Stimulated activated CD4-positive, alpha-beta T cell treated with anti-CD3 and anti-CD28 coated beads, Interleukin-2, amount 100 ng/mL, for 48 hours (primary cell): ENCODE measurements around the gene PKD1.

Experiments used
- DNase-seq, 2 donors: peaks; one replicate each; pipeline ENCODE4 v3.0.0-alpha.2; 2020

Gene PKD1

DNA sequence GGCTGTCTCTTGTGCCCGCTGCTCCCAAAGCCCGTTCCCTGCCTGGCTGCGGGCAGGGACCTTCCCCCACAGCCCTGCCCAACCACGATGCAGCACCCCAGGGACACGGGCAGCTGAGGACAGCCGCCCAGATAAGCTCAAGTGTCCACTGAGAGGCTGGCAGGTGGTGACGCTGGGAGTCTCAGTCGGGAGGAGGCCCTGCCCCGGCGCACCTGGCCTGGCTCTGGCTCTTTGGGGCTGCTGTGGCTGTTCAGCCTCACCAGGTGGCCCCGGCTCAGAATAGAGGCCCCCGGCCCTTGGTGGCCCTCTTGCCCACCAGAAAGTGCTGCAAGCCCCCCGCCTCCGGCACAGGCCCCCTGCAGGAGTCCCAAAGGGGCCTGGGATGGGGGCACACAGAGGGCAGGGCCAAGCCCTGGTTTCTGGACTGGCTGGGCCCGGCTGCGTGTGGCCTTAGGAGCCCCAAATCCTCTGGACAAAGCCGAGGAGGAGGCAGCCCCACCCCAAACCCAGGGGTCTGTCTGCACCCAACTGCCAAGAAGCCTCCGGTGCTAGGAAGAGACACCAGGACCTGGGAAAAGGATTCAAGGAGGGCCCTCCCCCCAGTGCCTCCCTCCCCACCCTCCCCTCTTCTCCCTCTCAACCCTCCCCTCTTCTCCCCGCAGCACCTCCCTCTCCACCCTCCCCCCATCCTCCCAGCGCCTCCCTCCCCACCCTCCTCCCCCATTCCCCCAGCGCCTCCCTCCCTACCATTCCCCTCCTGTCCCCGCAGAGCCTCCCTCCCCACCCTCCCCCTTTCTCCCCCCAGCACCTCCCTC lies 93.3 kb downstream of the PKD1 start:
- DNase-seq = no peak

DNA sequence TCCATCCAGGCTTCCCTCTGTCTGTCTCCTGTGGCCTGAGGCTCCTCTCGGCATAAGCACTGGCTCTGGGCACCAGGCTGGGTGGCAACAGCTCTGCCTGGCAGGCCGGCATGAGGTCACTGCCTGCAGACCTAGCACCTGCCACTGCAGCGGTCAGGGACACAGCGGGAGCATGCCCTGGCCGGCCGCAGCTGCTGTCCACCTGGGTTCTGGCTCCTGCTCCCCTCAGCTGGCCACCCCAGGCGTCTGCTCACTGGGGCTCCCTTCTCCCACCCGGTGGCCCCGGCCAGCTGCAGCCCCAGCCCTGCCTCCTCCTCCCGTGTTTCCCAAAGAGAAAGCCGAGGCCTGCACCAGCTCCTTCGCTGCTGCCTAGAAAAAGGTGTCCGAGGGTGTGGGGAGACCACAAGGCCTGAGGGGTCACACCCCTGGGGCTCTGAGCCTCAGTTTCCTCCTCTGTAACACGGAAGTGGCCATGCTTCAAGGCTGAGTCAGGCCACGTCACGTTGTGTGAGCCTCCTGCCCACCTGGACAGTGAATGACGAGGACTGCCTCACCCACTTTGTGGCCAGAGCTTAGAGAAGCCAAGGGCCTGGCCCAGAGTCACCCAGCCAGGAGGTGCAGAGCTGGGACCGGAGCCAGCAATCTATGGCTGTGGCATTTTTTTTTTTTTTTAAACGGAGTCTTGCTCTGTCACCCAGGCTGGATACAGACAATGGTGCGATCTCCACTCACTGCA lies 94.7 kb downstream of the PKD1 start:
- DNase-seq = no peak

DNA sequence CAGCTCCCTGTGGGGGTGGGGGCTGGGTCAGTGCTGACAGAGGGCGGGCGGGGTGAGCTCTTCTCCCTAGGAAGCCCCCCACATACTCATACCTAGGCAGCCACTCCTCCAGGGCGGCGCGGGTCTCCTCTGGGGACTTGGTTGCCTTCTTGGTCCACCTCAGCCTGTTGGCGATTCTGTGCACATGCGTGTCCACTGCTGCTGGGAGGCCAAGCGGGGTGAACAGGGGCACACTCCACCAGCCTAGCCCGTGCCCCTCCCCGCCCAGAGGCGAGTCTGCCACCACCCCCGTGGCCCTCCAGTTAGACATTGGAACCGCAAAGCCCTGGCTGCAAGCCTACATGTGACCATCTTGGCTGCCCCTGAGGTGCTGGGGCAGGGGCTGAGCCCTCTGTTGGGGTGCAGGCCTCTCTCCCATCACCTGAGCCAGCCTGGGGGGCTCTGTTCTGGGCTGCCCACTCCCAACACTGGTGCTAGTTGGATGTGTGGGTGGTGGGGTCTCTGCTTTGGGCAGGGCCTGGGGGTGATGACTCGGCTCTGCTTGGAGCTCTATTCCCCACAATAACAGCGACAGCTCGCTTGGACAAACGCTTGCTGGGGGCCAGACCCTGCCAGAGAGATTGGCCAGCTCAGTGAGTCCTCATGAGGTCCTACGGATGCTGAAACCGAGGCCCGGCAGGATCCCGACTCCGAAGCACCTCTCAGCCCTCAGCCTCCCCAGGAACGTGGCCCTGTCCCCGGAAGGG lies 95.5 kb downstream of the PKD1 start:
- DNase-seq = no peak

DNA sequence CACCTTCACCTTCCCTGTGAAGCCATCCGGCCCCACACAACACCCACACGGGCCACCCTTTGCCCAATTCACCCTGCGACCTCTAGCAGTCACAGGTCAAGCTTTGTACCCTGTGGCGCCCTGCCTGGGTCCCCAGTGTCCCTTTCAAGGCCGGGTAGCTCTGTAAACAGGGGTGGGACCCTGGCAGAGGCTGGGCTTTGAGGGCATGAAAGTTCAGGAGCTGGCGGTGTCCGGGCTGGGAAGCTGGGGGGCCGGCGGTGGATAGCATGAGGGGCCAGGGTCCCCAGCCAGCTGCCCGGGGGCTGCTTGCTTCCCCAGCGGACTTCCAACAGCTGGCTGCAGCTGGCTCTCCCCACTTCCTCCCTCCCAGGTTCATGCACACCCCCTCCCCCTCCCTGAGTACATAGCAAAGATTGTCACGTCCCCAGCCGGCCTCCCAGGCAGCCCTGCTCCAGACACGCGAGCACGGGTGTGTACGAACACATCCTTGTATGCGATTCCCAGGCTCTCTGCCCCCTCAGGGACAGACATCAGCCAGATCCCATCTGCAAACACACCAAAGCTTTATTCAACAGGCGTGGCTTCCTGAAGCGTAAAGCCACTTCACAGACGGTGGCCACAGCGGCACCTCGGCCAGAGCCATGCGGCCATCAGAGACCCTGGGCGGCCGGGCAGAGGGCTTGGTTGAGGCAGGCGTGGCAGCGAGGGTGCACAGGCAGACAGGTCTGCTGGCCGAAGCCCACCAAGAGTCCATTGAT lies 96.2 kb downstream of the PKD1 start:
- DNase-seq = no peak
